ENCODE data around the gene DAGLA. TPM values are rescaled to one million over a fixed set of nuclear protein-coding genes. Genes with fewer than 3 reads are reported as not detected.

The DAGLA gene
- total and polyA plus RNA-seq, 2 donors (not counting 3 experiments of a cell fraction or from before 2014, with no cell fraction given), result 2.5 to 4.7 TPM

GRCh38 chr11:61696602-61697001, 16.4 kb downstream of the DAGLA start:
- H3K4me2 ChIP-seq (ENCODE audit: insufficient read depth, low read length), result no peak overlapping the region

More at GRCh38 chr11:61696602-61697001, 16.4 kb downstream of the DAGLA start:
- H4K20me1 ChIP-seq (replicated peaks; ENCODE audit: control insufficient read depth, extremely low read depth, insufficient read depth, low read length), result no peaks in the 10 kb centered on the region
- FAIRE-seq (no peak), DNase-seq (ENCODE audit: low read depth, low spot score) (no peak)
- H3K27me3 ChIP-seq (ENCODE audit: control insufficient read depth in 2 of 2, insufficient read depth in 2 of 2, low read length in 2 of 2), result no peaks in the 10 kb centered on the region
- no TSS peak for BruUV-seq (replicated peaks)
- H3K9me1 ChIP-seq (replicated peaks; ENCODE audit: control insufficient read depth, extremely low read depth, insufficient read depth, low read length), result no peaks in the 10 kb centered on the region
- H3K9ac ChIP-seq (replicated peaks; ENCODE audit: extremely low read depth, insufficient read depth, low read length), result no peak overlapping the region
- H3K9me3 ChIP-seq (replicated peaks; ENCODE audit: control insufficient read depth, insufficient read depth, low read length), result no peaks in the 10 kb centered on the region
- dilution Hi-C loops (cut with MboI; ENCODE audit: extremely low pct_ligation_motif_present, low sequenced_read_pairs), result no loop called here
- H3K27ac ChIP-seq (ENCODE audit: insufficient read depth, low read depth, low read length), result no peak overlapping the region
- H3K36me3 ChIP-seq (ENCODE audit: control insufficient read depth in 2 of 2, extremely low read depth in 1 of 2, insufficient read depth in 2 of 2, low read length in 2 of 2), result no peaks in the 10 kb centered on the region
- no peaks in the 10 kb centered on the region for H3K79me2 ChIP-seq (ENCODE audit: control insufficient read depth, insufficient read depth, low read length)
- intact Hi-C loops (cut with micrococcal nuclease), result loop anchor here (2.0 kb wide), 1 partner anchor 14 kb away; no protein-coding TSS in a partner anchor
- ChIA-PET CTCF (no interaction called here), POLR2A (no interaction called here)
- no peak overlapping the region for H2AFZ ChIP-seq (ENCODE audit: low read depth, low read length)
- H3K4me1 ChIP-seq (ENCODE audit: control insufficient read depth, extremely low read depth, insufficient read depth, low read length), result peaks cover 11% of the 10 kb centered on the region
- TF ChIP-seq MYC (IDR thresholded peaks at IDR 0.05; ENCODE audit: low read depth, low read length) (no peak), POLR2A (IDR thresholded peaks at IDR 0.05; ENCODE audit: low read depth, low read length) (no peak), CTCF (IDR thresholded peaks at IDR 0.05; ENCODE audit: extremely low read depth in 1 of 2, insufficient read depth in 1 of 2, low read depth in 1 of 2, low read length in 2 of 2) (no peak), GATA2 (IDR thresholded peaks at IDR 0.05; ENCODE audit: insufficient read depth, insufficient read length, low read depth, low read length) (no peak), JUN (IDR thresholded peaks at IDR 0.05; ENCODE audit: borderline replicate concordance, insufficient read depth, insufficient read length, low read depth) (no peak), EZH2 (IDR thresholded peaks at IDR 0.05; ENCODE audit: borderline replicate concordance, low read depth, low read length, severe bottlenecking) (no peak), POLR2AphosphoS5 (IDR thresholded peaks at IDR 0.05; ENCODE audit: insufficient read depth, low read depth, low read length) (no peak), FOS (IDR thresholded peaks at IDR 0.05; ENCODE audit: borderline replicate concordance, insufficient read depth, low read length) (no peak), MAX (IDR thresholded peaks at IDR 0.05; ENCODE audit: insufficient read depth, insufficient read length) (no peak)
- H3K4me3 ChIP-seq (replicated peaks in 1 of 3; ENCODE audit: insufficient read depth in 1 of 3, low read depth in 1 of 3, low read length in 3 of 3), result no peak overlapping the region

All from endothelial cell of umbilical vein (primary cell).